MM.1S (cell line): ENCODE results near the gene CACNA2D1.

Experiments
- DNase-seq: peaks from one replicate; pipeline ENCODE4 v3.0.0-alpha.2; 2015
- H2AFZ ChIP-seq: fragments of 300-600 bp; sonication (generic); 2 replicates; pipeline ENCODE4 v1.6.0; 2016; ENCODE audit warnings: antibody characterized with exemption, low read length
- H3F3A ChIP-seq: fragments of 300-600 bp; sonication (generic); 2 replicates; pipeline ENCODE4 v1.6.1; 2016; ENCODE audit warnings: mild to moderate bottlenecking, antibody characterized with exemption, low read length, moderate library complexity, mixed read lengths; ENCODE audit not compliant: insufficient read depth
- H3K27ac ChIP-seq: fragments of 300-600 bp; sonication (generic); 2 replicates; pipeline ENCODE4 v1.5.1; 2016; ENCODE audit warnings: mild to moderate bottlenecking, low read length
- H3K27me3 ChIP-seq: fragments of 300-600 bp; sonication (generic); replicated peaks from 2 replicates; pipeline ENCODE4 v1.6.0; 2016; ENCODE audit warnings: low read length; ENCODE audit not compliant: insufficient read depth
- H3K36me3 ChIP-seq: fragments of 300-600 bp; sonication (generic); replicated peaks from 2 replicates; pipeline ENCODE4 v1.6.1; 2016; ENCODE audit warnings: mild to moderate bottlenecking, low read length, mixed read lengths; ENCODE audit not compliant: insufficient read depth
- H3K4me1 ChIP-seq: fragments of 300-600 bp; sonication (generic); 2 replicates; pipeline ENCODE4 v1.6.1; 2016; ENCODE audit warnings: low read length, mixed read lengths
- H3K4me2 ChIP-seq: fragments of 300-600 bp; sonication (generic); 2 replicates; pipeline ENCODE4 v1.6.0; 2016; ENCODE audit warnings: low read depth, low read length
- H3K4me3 ChIP-seq: fragments of 300-600 bp; sonication (generic); 2 replicates; pipeline ENCODE4 v1.5.1; 2016; ENCODE audit warnings: low read length, mixed read lengths
- H3K79me2 ChIP-seq: fragments of 300-600 bp; sonication (generic); 2 replicates; pipeline ENCODE4 v1.6.1; 2016; ENCODE audit warnings: mixed run types, low read length, mixed read lengths
- H3K9ac ChIP-seq: fragments of 300-600 bp; sonication (generic); 2 replicates; pipeline ENCODE4 v1.6.1; 2016; ENCODE audit warnings: low read length, mixed read lengths
- H3K9me2 ChIP-seq: fragments of 300-600 bp; sonication (generic); replicated peaks from 2 replicates; pipeline ENCODE4 v1.6.1; 2016; ENCODE audit warnings: mild to moderate bottlenecking, low read length, mixed read lengths; ENCODE audit not compliant: insufficient read depth
- H3K9me3 ChIP-seq: fragments of 300-600 bp; sonication (generic); replicated peaks from 2 replicates; pipeline ENCODE4 v1.6.1; 2016; ENCODE audit warnings: mild to moderate bottlenecking, low read length, mixed read lengths; ENCODE audit not compliant: insufficient read depth
- H4K20me1 ChIP-seq: fragments of 300-600 bp; sonication (generic); 2 replicates; pipeline ENCODE4 v1.6.1; 2016; ENCODE audit warnings: mild to moderate bottlenecking, low read length, moderate library complexity, mixed read lengths; ENCODE audit not compliant: insufficient read depth
- CTCF ChIP-seq: fragments of 300-600 bp; sonication (generic); IDR thresholded peaks from 2 replicates; pipeline ENCODE4 v1.5.1; 2016; ENCODE audit warnings: antibody characterized with exemption, low read length, mixed read lengths
- EZH2 ChIP-seq: fragments of 300-600 bp; sonication (generic); optimal IDR thresholded peaks from 2 replicates; pipeline ENCODE3; 2017; ENCODE audit warnings: low read depth, mild to moderate bottlenecking, antibody characterized with exemption, low read length, mixed read lengths
- EZH2phosphoT487 ChIP-seq: fragments of 300-600 bp; sonication (generic); IDR thresholded peaks from 2 replicates; pipeline ENCODE4 v1.6.1; 2018; ENCODE audit warnings: antibody characterized with exemption, low read length

Gene CACNA2D1

GRCh38 chr7:82229164-82229563, 214.4 kb downstream of the CACNA2D1 start:
- H3K36me3 ChIP-seq = no peaks in the 10 kb centered on the region

GRCh38 chr7:82226191-82226590, 217.4 kb downstream of the CACNA2D1 start:
- Histone ChIP-seq H3K9me3 (no peaks in the 10 kb centered on the region), H3K4me1 (no peaks in the 10 kb centered on the region), H3F3A (no peaks in the 10 kb centered on the region), H3K9me2 (no peaks in the 10 kb centered on the region), H3K27ac (no peak overlapping the region), H3K4me2 (no peak overlapping the region), H3K27me3 (no peaks in the 10 kb centered on the region), H3K36me3 (no peaks in the 10 kb centered on the region), H3K4me3 (no peak overlapping the region), H4K20me1 (no peaks in the 10 kb centered on the region), H3K9ac (no peak overlapping the region), H2AFZ (no peak overlapping the region), H3K79me2 (no peaks in the 10 kb centered on the region)
- DNase-seq = no peak
- no peak for TF ChIP-seq EZH2

More at GRCh38 chr7:82229164-82229563, 214.4 kb downstream of the CACNA2D1 start:
- Histone ChIP-seq H3F3A (no peaks in the 10 kb centered on the region), H3K27ac (no peak overlapping the region), H2AFZ (no peak overlapping the region), H3K4me1 (no peaks in the 10 kb centered on the region), H3K9me3 (no peaks in the 10 kb centered on the region), H3K9me2 (no peaks in the 10 kb centered on the region), H4K20me1 (no peaks in the 10 kb centered on the region), H3K4me3 (no peak overlapping the region), H3K27me3 (no peaks in the 10 kb centered on the region), H3K79me2 (no peaks in the 10 kb centered on the region), H3K9ac (no peak overlapping the region), H3K4me2 (no peak overlapping the region)
- TF ChIP-seq CTCF (no peak), EZH2phosphoT487 (no peak), EZH2 (no peak)
- DNase-seq = no peak

- no peaks in the 10 kb centered on the region for H3K27me3 ChIP-seq
- no peak overlapping the region for H3K4me3 ChIP-seq
- H3K4me1 ChIP-seq = no peaks in the 10 kb centered on the region
- TF ChIP-seq CTCF (no peak), EZH2phosphoT487 (no peak), EZH2 (no peak)
- no peaks in the 10 kb centered on the region for H3K79me2 ChIP-seq
- H3K36me3 ChIP-seq = no peaks in the 10 kb centered on the region
- no peak overlapping the region for H2AFZ ChIP-seq
- no peak overlapping the region for H3K27ac ChIP-seq
- DNase-seq = no peak
- H3K9ac ChIP-seq = no peak overlapping the region
- no peaks in the 10 kb centered on the region for H3K9me2 ChIP-seq
- H3F3A ChIP-seq = no peaks in the 10 kb centered on the region
- H4K20me1 ChIP-seq = no peaks in the 10 kb centered on the region
- H3K4me2 ChIP-seq = no peak overlapping the region
- no peaks in the 10 kb centered on the region for H3K9me3 ChIP-seq
Observed at GRCh38 chr7:82224529-82224928, 219.0 kb downstream of the CACNA2D1 start.

- no peaks in the 10 kb centered on the region for H3K27me3 ChIP-seq
- H3K27ac ChIP-seq = no peak overlapping the region
- H3K79me2 ChIP-seq = no peaks in the 10 kb centered on the region
- no peaks in the 10 kb centered on the region for H3K36me3 ChIP-seq
- H3K9me2 ChIP-seq = no peaks in the 10 kb centered on the region
- no peak overlapping the region for H3K4me3 ChIP-seq
- H4K20me1 ChIP-seq = no peaks in the 10 kb centered on the region
- no peak overlapping the region for H3K9ac ChIP-seq
- no peak for DNase-seq
- no peaks in the 10 kb centered on the region for H3K4me1 ChIP-seq
- TF ChIP-seq EZH2 (no peak), EZH2phosphoT487 (no peak), CTCF (no peak)
- no peaks in the 10 kb centered on the region for H3K9me3 ChIP-seq
- no peaks in the 10 kb centered on the region for H3F3A ChIP-seq
- H3K4me2 ChIP-seq = no peak overlapping the region
- H2AFZ ChIP-seq = no peak overlapping the region
Observed at GRCh38 chr7:82223580-82223979, 220.0 kb downstream of the CACNA2D1 start.
